Measurements from ENCODE around the gene FOXN4.
"Not testable (repeated sequence)": the region's sequence is repeated elsewhere in the genome, so short reads cannot be mapped to it uniquely, and the experiment has no call there.

Gene FOXN4

GRCh38 chr12:109308534-109309380 is at the start of gene FOXN4:
Gene FOXN4, minus strand, starts transcription at chr12:109309284. Its CDS starts 963 bp downstream, at chr12:109308321.
- no peak for DNase-seq

GRCh38 chr12:109358154-109358869 is 49.2 kb upstream of the FOXN4 start:
- no peak for DNase-seq

- no peak for DNase-seq
Measured at GRCh38 chr12:109357032-109357431, 47.9 kb upstream of the FOXN4 start.

GRCh38 chr12:109356577-109356976 is 47.5 kb upstream of the FOXN4 start:
- no peak for DNase-seq

- DNase-seq, result no peak
Measured at GRCh38 chr12:109352184-109352583, 43.1 kb upstream of the FOXN4 start.

GRCh38 chr12:109347589-109347988 is 38.5 kb upstream of the FOXN4 start, which contains the start of gene MYO1H:
Gene MYO1H, plus strand, starts transcription at chr12:109347900. Its CDS starts 61 bp downstream, at chr12:109347961.
- no peak for DNase-seq

- DNase-seq, result no peak
Measured at GRCh38 chr12:109346920-109347319, 37.8 kb upstream of the FOXN4 start.

- no peak for DNase-seq
Measured at GRCh38 chr12:109345428-109345827, 36.3 kb upstream of the FOXN4 start.

GRCh38 chr12:109343677-109344076 is 34.6 kb upstream of the FOXN4 start:
- no peak for DNase-seq

- DNase-seq, result no peak
Measured at GRCh38 chr12:109336593-109336992, 27.5 kb upstream of the FOXN4 start.

- no peak for DNase-seq
Measured at GRCh38 chr12:109334887-109335286, 25.8 kb upstream of the FOXN4 start.

- DNase-seq, result no peak
Measured at GRCh38 chr12:109331301-109331952, 22.3 kb upstream of the FOXN4 start.

- no peak for DNase-seq
Measured at GRCh38 chr12:109330282-109331230, 21.5 kb upstream of the FOXN4 start.

GRCh38 chr12:109329686-109330085 is 20.6 kb upstream of the FOXN4 start:
- no peak for DNase-seq

- no peak for DNase-seq
Measured at GRCh38 chr12:109329003-109329402, 19.9 kb upstream of the FOXN4 start.

- DNase-seq, result not testable (repeated sequence)
Measured at GRCh38 chr12:109321294-109321693, 12.2 kb upstream of the FOXN4 start.

- DNase-seq, result no peak
Measured at GRCh38 chr12:109310247-109311125, 1.4 kb upstream of the FOXN4 start.

- DNase-seq, result no peak
Measured at GRCh38 chr12:109309381-109310246, 530 bp upstream of the FOXN4 start.

- no peak for DNase-seq
Measured at GRCh38 chr12:109307051-109307450, 2.0 kb downstream of the FOXN4 start.

- no peak for DNase-seq
Measured at GRCh38 chr12:109305547-109305946, 3.5 kb downstream of the FOXN4 start.
